ENCODE data around the gene TTC21B. TPM values are rescaled to one million over a fixed set of nuclear protein-coding genes. Genes with fewer than 3 reads are reported as not detected.

TTC21B gene
- total and polyA plus RNA-seq, 8 donors = 3.3 to 78.6 (median 11.8) TPM

DNA sequence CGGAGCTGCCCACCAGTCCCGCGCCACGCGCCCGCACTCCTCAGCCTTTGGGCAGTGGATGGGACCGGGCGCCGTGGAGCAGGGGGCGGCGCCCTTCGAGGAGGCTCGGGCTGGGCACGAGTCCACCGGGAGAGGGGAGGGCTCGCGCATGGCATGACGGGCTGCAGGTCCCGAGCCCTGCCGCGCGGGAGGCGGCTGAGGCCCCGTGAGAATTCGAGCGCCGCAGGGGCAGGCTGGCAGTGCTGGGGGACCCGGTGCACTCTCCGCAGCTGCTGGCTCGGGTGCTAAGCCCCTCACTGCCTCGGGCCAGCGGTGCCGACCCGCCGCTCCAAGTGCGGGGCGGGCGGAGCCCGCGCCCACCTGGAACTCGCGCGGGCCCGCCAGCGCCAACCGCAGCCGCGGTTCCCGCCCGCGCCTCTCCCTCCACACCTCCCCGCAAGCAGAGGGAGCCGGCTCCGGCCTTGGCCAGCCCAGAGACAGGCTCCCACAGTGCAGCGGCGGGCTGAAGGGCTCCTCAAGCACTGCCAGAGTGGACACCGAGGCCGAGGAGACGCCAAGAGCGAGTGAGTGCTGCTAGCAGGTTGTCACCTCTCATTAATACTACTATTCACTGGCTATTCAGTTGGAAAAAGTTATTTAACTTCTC, 3.6 kb upstream of the TTC21B start:
- WGBS, 5 donors = 76 to 90% (median 87%) methylated on average over 45 to 60 of the region's 60 CpGs
- peaks cover 5 to 23% (median 14%) of the 10 kb centered on the region in 4 donors for H3K4me1 ChIP-seq
- no peaks in the 10 kb centered on the region for H3K27me3 ChIP-seq
- H3K9me3 ChIP-seq = no peaks in the 10 kb centered on the region
- TF ChIP-seq POLR2AphosphoS5 (IDR thresholded peaks at IDR 0.05) (no peak), EP300 (IDR thresholded peaks at IDR 0.05) (no peak), POLR2A (IDR thresholded peaks at IDR 0.05) (no peak)
- TF ChIP-seq, protein P1, sequence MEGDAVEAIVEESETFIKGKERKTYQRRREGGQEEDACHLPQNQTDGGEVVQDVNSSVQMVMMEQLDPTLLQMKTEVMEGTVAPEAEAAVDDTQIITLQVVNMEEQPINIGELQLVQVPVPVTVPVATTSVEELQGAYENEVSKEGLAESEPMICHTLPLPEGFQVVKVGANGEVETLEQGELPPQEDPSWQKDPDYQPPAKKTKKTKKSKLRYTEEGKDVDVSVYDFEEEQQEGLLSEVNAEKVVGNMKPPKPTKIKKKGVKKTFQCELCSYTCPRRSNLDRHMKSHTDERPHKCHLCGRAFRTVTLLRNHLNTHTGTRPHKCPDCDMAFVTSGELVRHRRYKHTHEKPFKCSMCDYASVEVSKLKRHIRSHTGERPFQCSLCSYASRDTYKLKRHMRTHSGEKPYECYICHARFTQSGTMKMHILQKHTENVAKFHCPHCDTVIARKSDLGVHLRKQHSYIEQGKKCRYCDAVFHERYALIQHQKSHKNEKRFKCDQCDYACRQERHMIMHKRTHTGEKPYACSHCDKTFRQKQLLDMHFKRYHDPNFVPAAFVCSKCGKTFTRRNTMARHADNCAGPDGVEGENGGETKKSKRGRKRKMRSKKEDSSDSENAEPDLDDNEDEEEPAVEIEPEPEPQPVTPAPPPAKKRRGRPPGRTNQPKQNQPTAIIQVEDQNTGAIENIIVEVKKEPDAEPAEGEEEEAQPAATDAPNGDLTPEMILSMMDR (IDR thresholded peaks at IDR 0.05) = no peak
- H3K36me3 ChIP-seq = no peaks in the 10 kb centered on the region
- DNase-seq = peak in 1 of 2 donors; percentile 9
- no peak overlapping the region for H3K27ac ChIP-seq
- peak overlapping the region in 1 of 4 donors; percentile 25 for H3K4me3 ChIP-seq
- intact Hi-C loops (cut with DNase I; ENCODE audit: low total_unique reads) = no loop called here

DNA sequence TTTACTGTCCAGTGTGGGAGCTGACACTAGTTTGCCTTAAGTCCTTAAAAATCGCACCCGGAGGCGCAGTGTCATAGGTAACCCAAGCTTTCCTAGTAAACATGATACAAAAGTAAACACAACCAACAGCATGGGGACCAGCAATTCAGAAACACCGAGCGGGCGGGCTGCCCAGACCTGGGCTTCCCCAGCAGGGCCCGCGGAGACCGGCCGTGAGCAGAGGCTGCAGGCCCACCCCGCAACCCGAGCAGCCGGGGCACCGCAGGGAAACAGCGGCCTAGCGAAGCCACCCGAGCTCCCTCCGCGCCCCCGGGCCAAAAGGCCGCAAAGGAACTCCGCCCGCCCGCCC, 296 bp downstream of the TTC21B start:
- intact Hi-C loops (cut with DNase I; ENCODE audit: low total_unique reads) = no loop called here
- Histone ChIP-seq H3K27ac (peak overlapping the region; percentile 88 to 95 (median 91)), H3K9me3 (no peaks in the 10 kb centered on the region), H3K27me3 (no peaks in the 10 kb centered on the region), H3K36me3 (peaks cover 3 to 8% (median 6%) of the 10 kb centered on the region in 4 donors), H3K4me1 (peaks cover 6 to 54% (median 32%) of the 10 kb centered on the region in 4 donors), H3K4me3 (peak overlapping the region; percentile 68 to 88 (median 75))
- TF ChIP-seq, protein P1 (IDR thresholded peaks at IDR 0.05) = no peak
- TF ChIP-seq POLR2A (IDR thresholded peaks at IDR 0.05) (no peak), POLR2AphosphoS5 (IDR thresholded peaks at IDR 0.05) (no peak), EP300 (IDR thresholded peaks at IDR 0.05) (no peak)
- WGBS, 5 donors = 0 to 1% (median 0%) methylated on average over 8 to 24 of the region's 24 CpGs
- DNase-seq = no peak

DNA sequence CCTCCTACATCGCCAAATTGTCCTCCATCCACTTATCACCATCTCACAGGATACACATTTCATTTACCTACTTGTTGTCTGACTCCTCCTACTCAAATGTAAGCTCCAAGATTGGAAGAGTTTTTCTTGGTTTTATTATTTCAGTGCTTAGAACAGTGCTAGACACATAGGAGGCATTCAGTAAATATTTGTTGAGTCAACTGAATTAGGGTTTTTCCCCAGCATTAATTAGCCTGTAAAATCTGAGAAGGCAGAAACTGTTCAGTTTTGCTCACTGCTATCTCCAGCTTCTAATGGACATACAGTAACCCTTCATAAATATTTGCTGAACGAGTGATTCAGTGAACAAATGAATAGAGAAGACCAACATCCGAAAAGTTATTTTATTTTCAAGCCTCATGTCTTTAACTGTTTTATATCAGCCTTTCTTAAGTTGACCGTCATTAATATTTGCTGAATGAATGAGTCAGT, 800 bp downstream of the TTC21B start:
- peak overlapping the region; percentile 68 to 88 (median 75) for H3K4me3 ChIP-seq
- intact Hi-C loops (cut with DNase I; ENCODE audit: low total_unique reads) = no loop called here
- no peaks in the 10 kb centered on the region for H3K27me3 ChIP-seq
- peak overlapping the region in 4 of 5 donors; percentile 88 to 92 (median 90) for H3K27ac ChIP-seq
- WGBS, 5 donors = 6 to 15% (median 11%) methylated on average over 4 of the region's 4 CpGs
- peaks cover 6 to 54% (median 32%) of the 10 kb centered on the region in 4 donors for H3K4me1 ChIP-seq
- H3K9me3 ChIP-seq = no peaks in the 10 kb centered on the region
- TF ChIP-seq POLR2AphosphoS5 (IDR thresholded peaks at IDR 0.05) (no peak), EP300 (IDR thresholded peaks at IDR 0.05) (no peak), POLR2A (IDR thresholded peaks at IDR 0.05) (no peak)
- TF ChIP-seq, protein P1 (IDR thresholded peaks at IDR 0.05) = no peak
- peak in 1 of 2 donors; percentile 23 for DNase-seq
- peaks cover 3 to 11% (median 10%) of the 10 kb centered on the region in 4 donors for H3K36me3 ChIP-seq

DNA sequence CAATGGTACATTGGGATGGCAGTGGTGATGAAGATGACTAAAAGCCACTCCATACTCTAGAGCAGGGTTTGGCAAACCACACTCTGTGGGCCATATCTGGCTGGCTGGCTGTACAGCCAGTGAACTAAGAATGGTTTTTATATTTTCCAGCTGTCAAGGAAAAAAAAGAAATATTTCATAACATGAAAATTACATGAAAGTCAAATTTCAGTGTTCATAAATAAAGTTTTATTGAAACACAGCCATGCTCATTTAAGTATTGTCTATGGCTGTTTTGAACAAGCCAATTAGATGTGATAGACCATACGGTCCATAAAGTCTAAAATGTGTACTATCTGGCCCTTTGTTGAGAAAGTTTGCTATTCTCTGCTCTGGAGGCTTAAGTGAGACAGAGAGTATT, 1.5 kb downstream of the TTC21B start:
- no peak for DNase-seq
- no peak overlapping the region for H3K27ac ChIP-seq
- TF ChIP-seq POLR2AphosphoS5 (IDR thresholded peaks at IDR 0.05) (no peak), POLR2A (IDR thresholded peaks at IDR 0.05) (no peak), EP300 (IDR thresholded peaks at IDR 0.05) (no peak)
- TF ChIP-seq, protein P1 (IDR thresholded peaks at IDR 0.05) = no peak
- H3K36me3 ChIP-seq = peaks cover 7 to 18% (median 17%) of the 10 kb centered on the region in 4 donors
- no peaks in the 10 kb centered on the region for H3K27me3 ChIP-seq
- intact Hi-C loops (cut with DNase I; ENCODE audit: low total_unique reads) = no loop called here
- peaks cover 6 to 54% (median 32%) of the 10 kb centered on the region in 4 donors for H3K4me1 ChIP-seq
- 0 to 3% (median 0%) methylated on average over 1 of the region's 1 CpG for WGBS, 5 donors
- H3K4me3 ChIP-seq = peak overlapping the region in 2 of 4 donors; percentile 80 to 88
- H3K9me3 ChIP-seq = no peaks in the 10 kb centered on the region

Data from stomach (tissue), 9 donors.